Epithelial cell of prostate (primary cell): ENCODE results near the gene BPTF.
"Not testable (repeated sequence)": the region's sequence is repeated elsewhere in the genome, so short reads cannot be mapped to it uniquely, and the experiment has no call there.

ENCODE experiments used
- DNase-seq: peaks from one replicate; pipeline ENCODE4 v3.0.0-alpha.2; 2011; ENCODE audit warnings: low read depth, low spot score
- H3K27ac ChIP-seq: fragments of 450-650 bp; 2 replicates; pipeline ENCODE4 v1.5.1; 2017; ENCODE audit warnings: mild to moderate bottlenecking

The BPTF gene

GRCh38 chr17:67995570-67996263, 170.4 kb downstream of the BPTF start:
- DNase-seq, result no peak

GRCh38 chr17:67996301-67997171, 171.2 kb downstream of the BPTF start, which contains the start of gene C17orf58:
TSS of gene C17orf58 (minus strand) at chr17:67996469. CDS start at chr17:67996198, 271 bp downstream.
- H3K27ac ChIP-seq, DNase-seq: not testable (repeated sequence)

More at GRCh38 chr17:67995570-67996263, 170.4 kb downstream of the BPTF start:
- H3K27ac ChIP-seq, result no peak overlapping the region

- DNase-seq, result no peak
- H3K27ac ChIP-seq, result no peak overlapping the region
Observed at GRCh38 chr17:67998466-67998865, 173.2 kb downstream of the BPTF start.

GRCh38 chr17:67999291-67999911, 174.1 kb downstream of the BPTF start:
- DNase-seq, result no peak
- no peak overlapping the region for H3K27ac ChIP-seq

- no peak for DNase-seq
- H3K27ac ChIP-seq, result no peak overlapping the region
Observed at GRCh38 chr17:68004201-68004600, 178.9 kb downstream of the BPTF start.

- DNase-seq, result no peak
Observed at GRCh38 chr17:68006797-68007196, 181.5 kb downstream of the BPTF start.

GRCh38 chr17:68011199-68011665, 185.9 kb downstream of the BPTF start:
- H3K27ac ChIP-seq, result no peak overlapping the region
- DNase-seq, result no peak

More at GRCh38 chr17:68006797-68007196, 181.5 kb downstream of the BPTF start:
- H3K27ac ChIP-seq, result no peak overlapping the region

GRCh38 chr17:68013385-68013784, 188.1 kb downstream of the BPTF start:
- no peak for DNase-seq
- H3K27ac ChIP-seq, result no peak overlapping the region

GRCh38 chr17:68015081-68015723, 189.9 kb downstream of the BPTF start:
- no peak overlapping the region for H3K27ac ChIP-seq

GRCh38 chr17:68016838-68017237, 191.5 kb downstream of the BPTF start:
- no peak for DNase-seq
- no peak overlapping the region for H3K27ac ChIP-seq

More at GRCh38 chr17:68015081-68015723, 189.9 kb downstream of the BPTF start:
- DNase-seq, result no peak

GRCh38 chr17:68018493-68018892, 193.2 kb downstream of the BPTF start:
- H3K27ac ChIP-seq, DNase-seq: not testable (repeated sequence)

GRCh38 chr17:68019336-68019674, 194.0 kb downstream of the BPTF start:
- H3K27ac ChIP-seq, result no peak overlapping the region

GRCh38 chr17:68019675-68020408, 194.5 kb downstream of the BPTF start:
- DNase-seq, result peak; percentile 60
- no peak overlapping the region for H3K27ac ChIP-seq

More at GRCh38 chr17:68019336-68019674, 194.0 kb downstream of the BPTF start:
- DNase-seq, result no peak

GRCh38 chr17:68020409-68020756, 195.1 kb downstream of the BPTF start:
- no peak for DNase-seq
- H3K27ac ChIP-seq, result no peak overlapping the region

GRCh38 chr17:68020791-68021190, 195.5 kb downstream of the BPTF start:
- DNase-seq, H3K27ac ChIP-seq: not testable (repeated sequence)

GRCh38 chr17:68021963-68022362, 196.7 kb downstream of the BPTF start:
- no peak overlapping the region for H3K27ac ChIP-seq
- DNase-seq, result no peak

- DNase-seq, H3K27ac ChIP-seq: not testable (repeated sequence)
Observed at GRCh38 chr17:68022547-68022946, 197.2 kb downstream of the BPTF start.

GRCh38 chr17:68029512-68030215, 204.4 kb downstream of the BPTF start:
- no peak overlapping the region for H3K27ac ChIP-seq
- DNase-seq, result no peak
